ENCODE results near the gene BCL2L13.

- no peak for TF ChIP-seq TAF1 (IDR thresholded peaks at IDR 0.05; ENCODE audit: borderline replicate concordance, low read depth, low read length)
- no peak for TF ChIP-seq POLR2A (IDR thresholded peaks at IDR 0.05; ENCODE audit: low read depth, low read length)
These were observed 90.2 kb downstream of the BCL2L13 start for GRCh38 chr22:17728786-17729185.

Data from GM12892 (cell line).